Mesendoderm (in vitro differentiated cells): ENCODE data around the gene PI16.

Experiments used
- DNase-seq: peaks from one replicate; pipeline ENCODE4 v3.0.0; 2013
- H2AK5ac ChIP-seq: 2 replicates; pipeline ENCODE4 v1.6.1; 2013; ENCODE audit warnings: low read length, inconsistent platforms
- H2BK120ac ChIP-seq: 2 replicates; pipeline ENCODE4 v1.6.1; 2013; ENCODE audit warnings: low read depth, mild to moderate bottlenecking, low read length, moderate library complexity, mixed read lengths
- H2BK15ac ChIP-seq: replicated peaks from 2 replicates; pipeline ENCODE4 v1.6.1; 2013; ENCODE audit warnings: low read depth, mild to moderate bottlenecking, moderate library complexity
- H2BK5ac ChIP-seq: 2 replicates; pipeline ENCODE4 v1.6.1; 2013; ENCODE audit warnings: low read length, inconsistent platforms
- H3K18ac ChIP-seq: 2 replicates; pipeline ENCODE4 v1.6.1; 2013; ENCODE audit warnings: mild to moderate bottlenecking, low read length, mixed read lengths
- H3K23ac ChIP-seq: one replicate; pipeline ENCODE4 v1.6.1; 2013; ENCODE audit warnings: low read length
- H3K27ac ChIP-seq: 2 replicates; pipeline ENCODE4 v1.5.1; 2013; ENCODE audit warnings: low read depth, mild to moderate bottlenecking, inconsistent platforms, low read length, moderate library complexity
- H3K27me3 ChIP-seq: 2 replicates; pipeline ENCODE4 v1.6.1; 2013; ENCODE audit warnings: low read length, control low read depth, mild to moderate bottlenecking, inconsistent platforms; ENCODE audit not compliant: insufficient read depth, poor library complexity
- H3K36me3 ChIP-seq: 2 replicates; pipeline ENCODE4 v1.6.1; 2013; ENCODE audit warnings: low read length, inconsistent platforms; ENCODE audit not compliant: control insufficient read depth, insufficient read depth
- H3K4ac ChIP-seq: one replicate; pipeline ENCODE4 v1.6.1; 2013; ENCODE audit warnings: low read depth, mild to moderate bottlenecking, low read length, moderate library complexity
- H3K4me1 ChIP-seq: 2 replicates; pipeline ENCODE4 v1.6.1; 2013; ENCODE audit warnings: low read depth, low read length, inconsistent platforms; ENCODE audit not compliant: control insufficient read depth
- H3K4me2 ChIP-seq: 2 replicates; pipeline ENCODE4 v1.6.1; 2013; ENCODE audit warnings: low read length
- H3K4me3 ChIP-seq: 2 replicates; pipeline ENCODE4 v1.5.1; 2013; ENCODE audit warnings: mild to moderate bottlenecking, low read length
- H3K56ac ChIP-seq: one replicate; pipeline ENCODE4 v1.6.1; 2013; ENCODE audit warnings: low read length
- H3K79me1 ChIP-seq: 2 replicates; pipeline ENCODE4 v1.6.1; 2013; ENCODE audit warnings: low read length, inconsistent platforms
- H3K79me2 ChIP-seq: 2 replicates; pipeline ENCODE4 v1.6.1; 2013; ENCODE audit warnings: mild to moderate bottlenecking, low read length; ENCODE audit not compliant: control insufficient read depth, insufficient read depth
- H3K9ac ChIP-seq: 2 replicates; pipeline ENCODE4 v1.6.1; 2013; ENCODE audit warnings: low read length, inconsistent platforms
- H4K5ac ChIP-seq: one replicate; pipeline ENCODE4 v1.6.1; 2013; ENCODE audit warnings: low read length
- H4K8ac ChIP-seq: one replicate; pipeline ENCODE4 v1.6.1; 2013; ENCODE audit warnings: low read depth, mild to moderate bottlenecking, control low read depth, low read length, moderate library complexity
- WGBS: extraction: QIAGEN DNeasy Blood & Tissue Kit; methylation state at CpG from one replicate; pipeline ENCODE4 v1.1.7; 2013; ENCODE audit warnings: low lambda C conversion rate, missing lambda C conversion rate; ENCODE audit not compliant: insufficient coverage; ENCODE audit errors: extremely low coverage; 5-methylcytosine and 5-hydroxymethylcytosine counted together

The PI16 gene

DNA sequence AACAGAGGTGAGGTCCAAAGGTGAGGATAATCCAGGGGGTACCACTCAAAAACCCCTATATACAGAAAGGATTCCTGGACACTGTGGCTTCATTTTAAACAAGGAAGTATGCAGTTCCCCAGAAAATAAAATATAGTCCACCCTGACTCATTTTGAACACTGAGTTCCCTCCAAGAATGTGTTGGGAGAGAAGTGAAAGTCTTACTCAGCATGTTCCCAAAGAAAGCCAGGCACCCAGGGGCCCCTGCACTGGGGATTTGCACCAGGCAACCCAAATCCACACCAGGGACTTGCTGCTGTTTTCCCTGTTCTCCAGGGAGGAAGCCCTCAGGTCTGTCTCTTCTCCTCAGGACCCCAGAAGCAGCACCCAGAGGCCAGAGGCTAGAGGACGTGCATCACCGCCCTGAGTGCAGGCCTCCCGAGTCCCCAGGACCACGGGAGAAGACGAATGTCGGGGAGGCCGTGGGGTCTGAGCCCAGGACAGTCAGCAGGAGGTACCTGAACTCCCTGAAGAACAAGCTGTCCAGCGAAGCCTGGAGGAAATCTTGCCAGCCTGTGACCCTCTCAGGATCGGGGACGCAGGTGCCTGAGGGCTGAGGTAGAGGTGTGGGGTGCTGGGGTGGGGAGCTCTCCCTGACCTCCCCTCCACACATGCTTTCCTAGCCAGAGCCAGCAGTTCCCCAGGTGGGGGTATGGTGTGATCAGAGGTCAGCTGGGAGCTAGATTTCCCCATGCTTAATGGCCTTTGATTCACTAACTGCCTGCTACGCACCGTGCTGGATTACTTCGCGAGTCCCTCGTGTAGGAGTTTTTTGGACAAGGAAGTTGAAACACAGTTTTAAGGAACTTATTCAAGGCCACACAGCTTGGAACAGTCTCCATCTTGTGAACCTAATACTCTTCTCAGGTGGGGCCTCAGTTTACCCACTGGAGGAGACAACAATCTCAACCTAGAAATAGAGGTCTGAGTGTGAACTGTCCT, 54.2 kb downstream of the PI16 start:
- Histone ChIP-seq H3K18ac (no peak overlapping the region), H3K79me2 (no peaks in the 10 kb centered on the region), H3K27me3 (no peaks in the 10 kb centered on the region), H3K4me3 (no peak overlapping the region), H4K5ac (no peak overlapping the region), H3K79me1 (no peaks in the 10 kb centered on the region), H4K8ac (no peak overlapping the region), H2BK15ac (no peak overlapping the region), H3K4ac (no peak overlapping the region), H3K23ac (no peak overlapping the region), H3K27ac (no peak overlapping the region), H3K9ac (no peak overlapping the region), H2BK5ac (no peak overlapping the region), H3K4me1 (no peaks in the 10 kb centered on the region), H3K56ac (no peak overlapping the region), H3K36me3 (no peaks in the 10 kb centered on the region), H3K4me2 (no peak overlapping the region), H2BK120ac (no peak overlapping the region), H2AK5ac (no peak overlapping the region)
- WGBS, result no CpG with 5 or more reads among the region's 15 CpGs
- DNase-seq, result no peak

DNA sequence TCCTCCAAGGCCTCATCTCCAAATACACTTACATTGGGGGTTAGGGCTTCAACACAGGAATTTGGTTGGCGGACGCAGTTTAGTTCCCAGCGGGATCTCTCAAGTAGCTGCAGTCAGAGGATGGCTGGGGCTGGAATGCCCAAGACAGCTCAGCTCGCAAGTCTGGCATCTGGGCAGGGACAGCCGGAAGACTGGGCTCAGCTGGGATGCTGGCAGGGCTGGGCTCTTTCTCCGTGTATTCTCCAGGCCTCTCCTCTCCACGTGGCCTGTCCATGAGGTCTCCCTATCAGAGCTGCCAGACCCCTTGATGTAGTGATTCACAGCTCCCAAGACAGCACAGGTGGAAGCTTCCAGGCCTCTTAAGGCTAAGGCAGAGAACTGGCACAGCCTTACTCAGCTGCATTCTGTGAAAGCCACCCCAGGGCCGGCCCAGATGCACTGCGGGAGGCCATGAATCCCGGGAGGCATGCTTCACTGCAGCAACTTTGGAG, 55.9 kb downstream of the PI16 start:
- Histone ChIP-seq H3K36me3 (no peaks in the 10 kb centered on the region), H3K27ac (no peak overlapping the region), H3K56ac (no peak overlapping the region), H3K9ac (no peak overlapping the region), H3K4me2 (no peak overlapping the region), H2BK15ac (no peak overlapping the region), H2BK120ac (no peak overlapping the region), H4K5ac (no peak overlapping the region), H3K23ac (no peak overlapping the region), H3K27me3 (no peaks in the 10 kb centered on the region), H3K4ac (no peak overlapping the region), H2AK5ac (no peak overlapping the region), H2BK5ac (no peak overlapping the region), H3K18ac (no peak overlapping the region), H3K4me3 (no peak overlapping the region), H3K79me2 (no peaks in the 10 kb centered on the region), H4K8ac (no peak overlapping the region), H3K4me1 (no peaks in the 10 kb centered on the region), H3K79me1 (no peaks in the 10 kb centered on the region)
- no CpG with 5 or more reads among the region's 10 CpGs for WGBS
- DNase-seq, result no peak

DNA sequence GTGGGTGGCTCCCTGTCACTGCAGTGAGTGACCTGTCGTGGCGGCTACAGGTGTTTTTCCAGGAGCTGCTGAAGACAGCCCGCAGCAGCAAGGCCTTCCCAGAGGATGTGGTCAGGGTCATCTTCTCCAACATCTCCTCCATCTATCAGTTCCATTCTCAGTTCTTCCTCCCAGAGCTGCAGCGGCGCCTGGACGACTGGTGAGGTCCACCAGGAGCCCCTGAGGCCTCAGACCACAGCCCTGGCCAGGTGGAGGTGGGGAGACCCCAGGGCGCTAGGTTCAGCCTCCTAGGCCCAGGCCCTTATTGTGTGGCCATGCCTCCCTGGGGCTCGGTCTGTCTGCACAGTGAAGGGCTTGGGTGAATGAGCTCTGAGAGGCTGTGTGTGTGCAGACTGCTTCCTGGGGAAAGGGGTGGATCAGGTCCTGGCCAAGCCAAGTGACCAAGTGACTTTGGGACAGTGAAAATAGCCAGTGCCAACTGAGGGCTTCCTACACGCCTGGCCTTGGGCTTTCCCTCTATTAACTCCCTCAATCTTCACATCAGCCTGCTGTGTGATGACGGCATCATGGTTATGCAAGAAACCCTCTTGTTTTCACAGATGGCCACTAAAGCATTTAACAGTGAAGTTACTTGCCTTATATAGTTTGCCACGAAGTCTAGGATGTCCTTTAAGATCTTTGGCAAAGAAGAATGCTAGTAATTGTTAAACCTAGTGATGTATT, 57.3 kb downstream of the PI16 start:
- Histone ChIP-seq H3K4ac (no peak overlapping the region), H3K36me3 (no peaks in the 10 kb centered on the region), H2BK5ac (no peak overlapping the region), H2AK5ac (no peak overlapping the region), H3K4me2 (no peak overlapping the region), H3K27ac (no peak overlapping the region), H2BK120ac (no peak overlapping the region), H3K79me1 (no peaks in the 10 kb centered on the region), H3K27me3 (no peaks in the 10 kb centered on the region), H3K4me3 (no peak overlapping the region), H3K56ac (no peak overlapping the region), H2BK15ac (no peak overlapping the region), H4K5ac (no peak overlapping the region), H3K9ac (no peak overlapping the region), H3K23ac (no peak overlapping the region), H4K8ac (no peak overlapping the region), H3K79me2 (no peaks in the 10 kb centered on the region), H3K18ac (no peak overlapping the region), H3K4me1 (no peaks in the 10 kb centered on the region)
- WGBS, result no CpG with 5 or more reads among the region's 11 CpGs
- DNase-seq, result no peak

GRCh38 chr6:37013516-37014491, 59.3 kb downstream of the PI16 start:
- no peak overlapping the region for H3K9ac ChIP-seq
- no peak overlapping the region for H3K4ac ChIP-seq
- H3K36me3 ChIP-seq, result no peaks in the 10 kb centered on the region
- H3K4me2 ChIP-seq, result no peak overlapping the region
- H4K5ac ChIP-seq, result no peak overlapping the region
- H3K4me3 ChIP-seq, result no peak overlapping the region
- WGBS, result no CpG with 5 or more reads among the region's 21 CpGs
- no peak overlapping the region for H3K23ac ChIP-seq
- no peak overlapping the region for H4K8ac ChIP-seq
- no peak overlapping the region for H3K27ac ChIP-seq
- no peaks in the 10 kb centered on the region for H3K79me1 ChIP-seq
- no peak overlapping the region for H3K18ac ChIP-seq
- no peaks in the 10 kb centered on the region for H3K27me3 ChIP-seq
- H2BK15ac ChIP-seq, result no peak overlapping the region
- no peak overlapping the region for H2BK120ac ChIP-seq
- no peaks in the 10 kb centered on the region for H3K4me1 ChIP-seq
- DNase-seq, result no peak
- no peak overlapping the region for H3K56ac ChIP-seq
- H3K79me2 ChIP-seq, result no peaks in the 10 kb centered on the region
- H2AK5ac ChIP-seq, result no peak overlapping the region
- H2BK5ac ChIP-seq, result no peak overlapping the region
